SK-N-SH treated with all-trans-retinoic acid at 6 μM for 48 hours (cell line): ENCODE data around the gene FAM222B.

Source experiments
- ARNTL ChIP-seq: fragments of 450-650 bp; formaldehyde crosslinking; IDR thresholded peaks from 2 replicates; pipeline ENCODE4 v1.5.0; 2020; ENCODE audit warnings: low read depth, mild to moderate bottlenecking, moderate library complexity, borderline replicate concordance
- BACH2 ChIP-seq: fragments of 250-450 bp; sonication (Bioruptor Pico); IDR thresholded peaks from 2 replicates; pipeline ENCODE4 v1.9.0; 2021; ENCODE audit warnings: mild to moderate bottlenecking, borderline replicate concordance
- ESRRG ChIP-seq: fragments of 250-450 bp; sonication (Bioruptor Pico); IDR thresholded peaks from 2 replicates; pipeline ENCODE4 v1.6.1; 2021; ENCODE audit warnings: mild to moderate bottlenecking
- ISL1 ChIP-seq: fragments of 250-450 bp; sonication (Bioruptor Pico); IDR thresholded peaks from 2 replicates; pipeline ENCODE4 v2.1.2; 2022; ENCODE audit warnings: mild to moderate bottlenecking, moderate library complexity
- OSR1 ChIP-seq: fragments of 250-450 bp; sonication (Bioruptor Pico); IDR thresholded peaks from 2 replicates; pipeline ENCODE4 v1.8.0; 2022; ENCODE audit warnings: moderate library complexity, mild to moderate bottlenecking, inconsistent platforms
- RARB ChIP-seq: fragments of 250-450 bp; sonication (Bioruptor Pico); IDR thresholded peaks from 2 replicates; pipeline ENCODE4 v1.8.0; 2021; ENCODE audit warnings: mild to moderate bottlenecking, moderate library complexity
- SNAI2 ChIP-seq: fragments of 250-450 bp; sonication (Bioruptor Pico); IDR thresholded peaks from 2 replicates; pipeline ENCODE4 v1.5.0; 2020; ENCODE audit warnings: mild to moderate bottlenecking, moderate library complexity
- TCF4 ChIP-seq: fragments of 250-450 bp; sonication (Bioruptor Pico); IDR thresholded peaks from 2 replicates; pipeline ENCODE4 v1.8.0; 2021; ENCODE audit warnings: mild to moderate bottlenecking, moderate library complexity, borderline replicate concordance
- TSHZ2 ChIP-seq: fragments of 250-450 bp; sonication (Bioruptor Pico); IDR thresholded peaks from 2 replicates; pipeline ENCODE4 v1.5.0; 2020; ENCODE audit warnings: mild to moderate bottlenecking, moderate library complexity
- ZFP3 ChIP-seq: fragments of 250-450 bp; sonication (Bioruptor Pico); IDR thresholded peaks from 2 replicates; pipeline ENCODE4 v1.5.0; 2020; ENCODE audit warnings: mild to moderate bottlenecking, moderate library complexity
- ZNF8 ChIP-seq: fragments of 450-650 bp; formaldehyde crosslinking; IDR thresholded peaks from 2 replicates; pipeline ENCODE4 v1.5.0; 2020; ENCODE audit warnings: mild to moderate bottlenecking, moderate library complexity
- TF ChIP-seq, protein P1 (sequence below): fragments of 250-450 bp; sonication (Bioruptor Pico); IDR thresholded peaks from 2 replicates; pipeline ENCODE4 v1.8.0; 2020; ENCODE audit warnings: mild to moderate bottlenecking, moderate library complexity, borderline replicate concordance

- TF ChIP-seq RARB (CRISPR knock-in tag) (no peak), BACH2 (CRISPR knock-in tag) (no peak), ZFP3 (no peak), ZNF8 (CRISPR knock-in tag) (no peak), TSHZ2 (CRISPR knock-in tag) (no peak), ISL1 (CRISPR knock-in tag) (no peak), TCF4 (CRISPR knock-in tag) (no peak), OSR1 (CRISPR knock-in tag) (no peak), ESRRG (CRISPR knock-in tag) (no peak), ARNTL (CRISPR knock-in tag) (no peak), SNAI2 (CRISPR knock-in tag) (no peak)
- TF ChIP-seq, protein P1, sequence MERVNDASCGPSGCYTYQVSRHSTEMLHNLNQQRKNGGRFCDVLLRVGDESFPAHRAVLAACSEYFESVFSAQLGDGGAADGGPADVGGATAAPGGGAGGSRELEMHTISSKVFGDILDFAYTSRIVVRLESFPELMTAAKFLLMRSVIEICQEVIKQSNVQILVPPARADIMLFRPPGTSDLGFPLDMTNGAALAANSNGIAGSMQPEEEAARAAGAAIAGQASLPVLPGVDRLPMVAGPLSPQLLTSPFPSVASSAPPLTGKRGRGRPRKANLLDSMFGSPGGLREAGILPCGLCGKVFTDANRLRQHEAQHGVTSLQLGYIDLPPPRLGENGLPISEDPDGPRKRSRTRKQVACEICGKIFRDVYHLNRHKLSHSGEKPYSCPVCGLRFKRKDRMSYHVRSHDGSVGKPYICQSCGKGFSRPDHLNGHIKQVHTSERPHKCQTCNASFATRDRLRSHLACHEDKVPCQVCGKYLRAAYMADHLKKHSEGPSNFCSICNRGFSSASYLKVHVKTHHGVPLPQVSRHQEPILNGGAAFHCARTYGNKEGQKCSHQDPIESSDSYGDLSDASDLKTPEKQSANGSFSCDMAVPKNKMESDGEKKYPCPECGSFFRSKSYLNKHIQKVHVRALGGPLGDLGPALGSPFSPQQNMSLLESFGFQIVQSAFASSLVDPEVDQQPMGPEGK: no peak
These were observed 24.7 kb upstream of the FAM222B start for GRCh38 chr17:28867276-28867675.
